22Rv1 (cell line): ENCODE measurements around the gene GALK2.
"Not testable (repeated sequence)": the region's sequence is repeated elsewhere in the genome, so short reads cannot be mapped to it uniquely, and the experiment has no call there.

Source experiments
- H3K27ac ChIP-seq: fragments of 450-650 bp; 2 replicates; pipeline ENCODE4 v1.5.1; 2017
- CTCF ChIP-seq: fragments of 450-650 bp; IDR thresholded peaks from 2 replicates; pipeline ENCODE4 v1.5.1; 2017; ENCODE audit warnings: mild to moderate bottlenecking
- ZFX ChIP-seq: fragments of 450-650 bp; IDR thresholded peaks from 2 replicates; pipeline ENCODE4 v1.6.1; 2017; ENCODE audit warnings: antibody characterized with exemption, borderline replicate concordance

GALK2 gene

GRCh38 chr15:49239105-49239504, 69.1 kb downstream of the GALK2 start:
- no peak overlapping the region for H3K27ac ChIP-seq
- TF ChIP-seq ZFX (no peak), CTCF (no peak)

GRCh38 chr15:49242820-49243219, 72.8 kb downstream of the GALK2 start:
- TF ChIP-seq ZFX, result no peak
- no peak for TF ChIP-seq CTCF
- no peak overlapping the region for H3K27ac ChIP-seq

GRCh38 chr15:49247556-49248110, 77.6 kb downstream of the GALK2 start:
- no peak for TF ChIP-seq CTCF
- TF ChIP-seq ZFX, result no peak
- H3K27ac ChIP-seq, result no peak overlapping the region

GRCh38 chr15:49248291-49248690, 78.2 kb downstream of the GALK2 start:
- TF ChIP-seq ZFX (no peak), CTCF (no peak)
- no peak overlapping the region for H3K27ac ChIP-seq

GRCh38 chr15:49255966-49256759, 86.1 kb downstream of the GALK2 start:
- no peak for TF ChIP-seq ZFX
- H3K27ac ChIP-seq, result peak overlapping the region; percentile 14; the same call in 1 of the 2 replicates

GRCh38 chr15:49265117-49265516, 95.1 kb downstream of the GALK2 start:
- H3K27ac ChIP-seq, result not testable (repeated sequence)

GRCh38 chr15:49265911-49266310, 95.9 kb downstream of the GALK2 start:
- TF ChIP-seq ZFX (no peak), CTCF (no peak)
- H3K27ac ChIP-seq, result no peak overlapping the region

- H3K27ac ChIP-seq, result no peak overlapping the region
- TF ChIP-seq CTCF, result no peak
- TF ChIP-seq ZFX, result no peak
Measured at GRCh38 chr15:49270541-49271421, 100.7 kb downstream of the GALK2 start.
